ENCODE results near the gene DUSP23.

DUSP23 gene

GRCh38 chr1:159774465-159774864, 6.3 kb upstream of the DUSP23 start:
- Histone ChIP-seq H3K36me3 (ENCODE audit: insufficient read depth, low read length) (no peaks in the 10 kb centered on the region), H3K4me3 (ENCODE audit: low read depth, low read length, poor library complexity, severe bottlenecking) (no peak overlapping the region), H3K9me2 (ENCODE audit: low read depth, low read length) (no peaks in the 10 kb centered on the region), H3K4me1 (ENCODE audit: insufficient read depth, low read length, severe bottlenecking) (no peaks in the 10 kb centered on the region), H3K27me3 (ENCODE audit: insufficient read depth, low read length) (no peaks in the 10 kb centered on the region), H3K9me3 (ENCODE audit: low read length) (no peaks in the 10 kb centered on the region), H3K9ac (ENCODE audit: low read length) (no peak overlapping the region), H3K79me2 (ENCODE audit: insufficient read depth, low read length) (no peaks in the 10 kb centered on the region), H3K27ac (ENCODE audit: low read depth, low read length, poor library complexity, severe bottlenecking) (no peak overlapping the region), H2AFZ (ENCODE audit: low read length) (no peak overlapping the region), H4K20me1 (ENCODE audit: insufficient read depth, low read length) (no peaks in the 10 kb centered on the region), H3F3A (ENCODE audit: insufficient read depth, low read length) (no peaks in the 10 kb centered on the region), H3K4me2 (ENCODE audit: low read length) (no peak overlapping the region)
- no peak for TF ChIP-seq EZH2 (IDR thresholded peaks at IDR 0.05; ENCODE audit: borderline replicate concordance, low read length)

GRCh38 chr1:159775716-159776115, 5.0 kb upstream of the DUSP23 start:
- Histone ChIP-seq H3K4me1 (ENCODE audit: insufficient read depth, low read length, severe bottlenecking) (no peaks in the 10 kb centered on the region), H3K36me3 (ENCODE audit: insufficient read depth, low read length) (no peaks in the 10 kb centered on the region), H3K27ac (ENCODE audit: low read depth, low read length, poor library complexity, severe bottlenecking) (no peak overlapping the region), H3K9ac (ENCODE audit: low read length) (no peak overlapping the region), H3K4me2 (ENCODE audit: low read length) (no peak overlapping the region), H3K4me3 (ENCODE audit: low read depth, low read length, poor library complexity, severe bottlenecking) (no peak overlapping the region), H3K9me3 (ENCODE audit: low read length) (no peaks in the 10 kb centered on the region), H3F3A (ENCODE audit: insufficient read depth, low read length) (no peaks in the 10 kb centered on the region), H3K27me3 (ENCODE audit: insufficient read depth, low read length) (no peaks in the 10 kb centered on the region), H2AFZ (ENCODE audit: low read length) (no peak overlapping the region), H4K20me1 (ENCODE audit: insufficient read depth, low read length) (no peaks in the 10 kb centered on the region), H3K9me2 (ENCODE audit: low read depth, low read length) (no peaks in the 10 kb centered on the region), H3K79me2 (ENCODE audit: insufficient read depth, low read length) (no peaks in the 10 kb centered on the region)
- TF ChIP-seq CTCF (IDR thresholded peaks at IDR 0.05; ENCODE audit: low read length) (no peak), EZH2 (IDR thresholded peaks at IDR 0.05; ENCODE audit: borderline replicate concordance, low read length) (no peak)

GRCh38 chr1:159778266-159778665, 2.5 kb upstream of the DUSP23 start:
- Histone ChIP-seq H3F3A (ENCODE audit: insufficient read depth, low read length) (no peaks in the 10 kb centered on the region), H4K20me1 (ENCODE audit: insufficient read depth, low read length) (no peaks in the 10 kb centered on the region), H3K4me2 (ENCODE audit: low read length) (no peak overlapping the region), H3K27me3 (ENCODE audit: insufficient read depth, low read length) (no peaks in the 10 kb centered on the region), H3K27ac (ENCODE audit: low read depth, low read length, poor library complexity, severe bottlenecking) (no peak overlapping the region), H3K4me3 (ENCODE audit: low read depth, low read length, poor library complexity, severe bottlenecking) (no peak overlapping the region), H3K79me2 (ENCODE audit: insufficient read depth, low read length) (no peaks in the 10 kb centered on the region), H3K9me2 (ENCODE audit: low read depth, low read length) (no peaks in the 10 kb centered on the region), H3K36me3 (ENCODE audit: insufficient read depth, low read length) (no peaks in the 10 kb centered on the region), H2AFZ (ENCODE audit: low read length) (no peak overlapping the region), H3K9ac (ENCODE audit: low read length) (no peak overlapping the region), H3K9me3 (ENCODE audit: low read length) (no peaks in the 10 kb centered on the region), H3K4me1 (ENCODE audit: insufficient read depth, low read length, severe bottlenecking) (no peaks in the 10 kb centered on the region)
- TF ChIP-seq EZH2 (IDR thresholded peaks at IDR 0.05; ENCODE audit: borderline replicate concordance, low read length) (no peak), CTCF (IDR thresholded peaks at IDR 0.05; ENCODE audit: low read length) (no peak)

- Histone ChIP-seq H3K27me3 (ENCODE audit: insufficient read depth, low read length) (no peaks in the 10 kb centered on the region), H4K20me1 (ENCODE audit: insufficient read depth, low read length) (no peaks in the 10 kb centered on the region), H3F3A (ENCODE audit: insufficient read depth, low read length) (no peaks in the 10 kb centered on the region), H3K4me2 (ENCODE audit: low read length) (no peak overlapping the region), H3K9me3 (ENCODE audit: low read length) (no peaks in the 10 kb centered on the region), H3K36me3 (ENCODE audit: insufficient read depth, low read length) (no peaks in the 10 kb centered on the region), H3K79me2 (ENCODE audit: insufficient read depth, low read length) (no peaks in the 10 kb centered on the region), H3K9ac (ENCODE audit: low read length) (no peak overlapping the region), H2AFZ (ENCODE audit: low read length) (no peak overlapping the region), H3K4me3 (ENCODE audit: low read depth, low read length, poor library complexity, severe bottlenecking) (no peak overlapping the region), H3K27ac (ENCODE audit: low read depth, low read length, poor library complexity, severe bottlenecking) (no peak overlapping the region), H3K4me1 (ENCODE audit: insufficient read depth, low read length, severe bottlenecking) (no peaks in the 10 kb centered on the region), H3K9me2 (ENCODE audit: low read depth, low read length) (no peaks in the 10 kb centered on the region)
- TF ChIP-seq CTCF (IDR thresholded peaks at IDR 0.05; ENCODE audit: low read length), result no peak
- no peak for TF ChIP-seq EZH2 (IDR thresholded peaks at IDR 0.05; ENCODE audit: borderline replicate concordance, low read length)
Observed at GRCh38 chr1:159779403-159779851, 1.3 kb upstream of the DUSP23 start.

All from OCI-LY1 (cell line).